IPS-11a (cell line): ENCODE measurements around the gene MAGEA6.
"Not testable (repeated sequence)": the region's sequence is repeated elsewhere in the genome, so short reads cannot be mapped to it uniquely, and the experiment has no call there.

ENCODE experiments used
- H3K4me3 ChIP-seq: one replicate; pipeline ENCODE4 v1.5.1; 2013; ENCODE audit warnings: low read depth, low read length, control low read depth

Gene MAGEA6

DNA sequence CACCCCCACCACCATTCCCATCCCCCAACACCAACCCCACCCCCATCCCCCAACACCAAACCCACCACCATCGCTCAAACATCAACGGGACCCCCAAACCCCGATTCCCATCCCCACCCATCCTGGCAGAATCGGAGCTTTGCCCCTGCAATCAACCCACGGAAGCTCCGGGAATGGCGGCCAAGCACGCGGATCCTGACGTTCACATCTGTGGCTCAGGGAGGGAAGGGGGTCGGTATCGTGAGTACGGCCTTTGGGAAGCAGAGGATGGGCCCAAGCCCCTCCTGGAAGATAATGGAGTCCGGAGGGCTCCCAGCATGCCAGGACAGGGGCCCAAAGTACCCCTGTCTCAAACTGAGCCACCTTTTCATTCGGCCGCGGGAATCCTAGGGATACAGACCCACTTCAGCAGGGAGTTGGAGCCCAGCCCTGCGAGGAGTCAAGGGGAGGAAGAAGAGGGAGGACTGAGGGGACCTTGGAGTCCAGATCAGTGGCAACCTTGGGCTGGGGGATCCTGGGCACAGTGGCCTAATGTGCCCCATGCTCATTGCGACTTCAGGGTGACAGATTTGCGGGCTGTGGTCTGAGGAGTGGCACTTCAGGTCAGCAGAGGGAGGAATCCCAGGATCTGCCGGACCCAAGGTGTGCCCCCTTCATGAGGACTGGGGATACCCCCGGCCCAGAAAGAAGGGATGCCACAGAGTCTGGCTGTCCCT lies 35.2 kb downstream of the MAGEA6 start:
- H3K4me3 ChIP-seq: not testable (repeated sequence)

- H3K4me3 ChIP-seq: no peak within 1 kb of the TSS
Observed at GRCh38 chrX:152733261-152733975, 36.1 kb downstream of the MAGEA6 start, which contains the start of the genes CSAG1 and MAGEA12. Gene CSAG1, minus strand, starts transcription at chrX:152733721. Its CDS starts 1,261 bp downstream, at chrX:152732460. Gene MAGEA12, plus strand, starts transcription at chrX:152733757. Its CDS starts 2,405 bp downstream, at chrX:152736162.

DNA sequence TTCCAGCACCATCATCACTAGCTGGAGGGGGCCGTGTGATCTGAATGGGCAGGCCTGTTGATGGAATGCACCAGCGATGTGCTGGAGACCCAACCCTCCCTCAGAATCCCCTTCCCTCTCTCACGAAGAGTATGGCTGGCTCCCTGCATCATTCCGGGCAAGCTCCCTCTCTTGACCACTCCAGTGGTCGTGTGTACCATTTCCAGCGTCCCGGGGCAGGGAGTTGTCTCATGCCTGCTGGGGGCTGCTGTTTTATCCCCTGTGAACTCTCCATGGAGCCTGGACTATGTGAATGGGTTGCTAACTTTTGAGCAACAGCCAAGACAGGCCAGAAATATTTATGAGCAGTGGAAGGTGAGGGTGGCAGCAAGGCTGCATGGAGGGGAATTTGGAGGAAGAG lies 44.1 kb downstream of the MAGEA6 start:
- H3K4me3 ChIP-seq: no peak overlapping the region
